Measurements from ENCODE around the gene RRP9.

Gene RRP9

GRCh38 chr3:51955175-51955892 is 13.6 kb upstream of the RRP9 start, which contains the start of gene GPR62:
TSS of gene GPR62 (plus strand) at chr3:51955381. CDS start at chr3:51955653, 272 bp downstream.
- no peak for DNase-seq

DNA sequence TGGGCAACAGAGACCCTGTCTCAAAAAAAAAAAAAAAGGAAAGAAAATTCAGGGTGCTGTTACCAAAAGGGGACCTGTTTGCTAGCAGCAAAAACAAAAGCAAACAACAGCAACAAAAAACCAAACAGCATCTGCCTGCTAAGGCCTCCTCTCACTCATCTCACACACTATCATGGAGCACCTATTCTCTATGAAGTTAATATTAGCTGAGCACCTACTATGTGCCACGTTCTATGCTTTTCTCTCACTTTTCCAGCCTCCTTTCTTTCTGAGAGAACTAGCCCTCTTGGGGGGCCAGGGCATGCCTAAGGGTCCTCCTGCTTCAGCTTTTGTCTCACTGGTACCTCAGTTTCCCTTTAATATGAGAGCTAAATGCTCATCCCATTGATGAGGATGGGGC is 13.0 kb upstream of the RRP9 start:
- no peak for DNase-seq

DNA sequence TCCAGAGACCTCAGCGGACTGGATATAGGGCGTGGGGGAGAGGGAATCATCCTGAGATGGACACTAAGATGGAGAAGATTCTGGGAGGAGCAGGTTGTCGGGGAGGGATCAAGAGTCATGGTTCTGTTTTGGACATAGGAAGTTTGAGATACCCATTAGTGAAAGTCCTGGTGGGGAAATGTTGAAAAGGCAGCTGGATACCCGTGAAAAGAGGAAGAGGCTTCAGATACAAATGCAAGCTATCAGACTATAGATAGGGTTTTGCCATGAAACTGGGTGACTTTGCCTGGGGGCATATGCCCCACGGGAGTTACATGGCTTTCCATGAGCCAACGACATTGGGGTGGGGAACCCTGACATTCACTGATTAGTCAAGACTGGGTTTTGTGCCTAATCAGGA is 12.4 kb upstream of the RRP9 start:
- DNase-seq: no peak

GRCh38 chr3:51953445-51953844 is 11.7 kb upstream of the RRP9 start:
- DNase-seq: no peak

DNA sequence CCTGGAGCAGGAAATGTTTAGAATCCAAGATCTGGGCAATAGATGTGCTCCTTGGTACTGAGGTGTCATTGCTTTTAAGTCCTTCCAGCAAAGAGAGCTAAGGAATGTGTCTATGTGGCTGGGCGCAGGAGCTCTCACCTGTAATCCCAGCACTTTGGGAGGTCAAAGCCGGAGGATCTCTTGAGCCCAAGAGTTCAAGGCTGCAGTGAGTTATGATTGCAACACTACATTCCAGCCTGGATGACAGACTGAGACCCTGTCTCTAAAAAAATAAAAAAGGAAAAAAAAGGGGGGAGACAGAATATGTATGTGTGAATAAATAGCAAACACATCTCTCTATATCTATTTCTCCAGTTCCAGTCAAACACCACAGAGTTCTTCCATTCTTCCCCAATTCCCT is 9.2 kb upstream of the RRP9 start:
- no peak for DNase-seq

DNA sequence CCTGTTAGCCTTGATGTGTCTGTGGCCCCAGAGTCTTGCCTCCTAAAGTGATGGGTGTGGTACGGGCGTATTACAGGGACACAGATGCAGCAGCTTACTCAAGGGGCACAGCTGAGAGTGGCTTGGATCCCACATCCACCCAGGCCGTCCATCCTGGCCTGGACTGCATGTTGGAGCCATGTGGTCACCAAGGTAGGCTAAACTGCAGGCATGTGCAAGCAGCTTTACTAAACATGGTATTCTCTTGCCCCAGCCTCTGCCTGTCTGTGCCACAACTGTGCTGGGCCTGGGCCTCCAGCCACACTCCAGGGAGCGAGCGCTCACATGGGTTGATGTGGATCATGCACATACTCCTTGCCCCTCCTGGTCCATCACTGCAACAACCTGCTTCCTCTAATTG is 7.4 kb upstream of the RRP9 start:
- DNase-seq: no peak

- DNase-seq: no peak
These were observed 6.4 kb upstream of the RRP9 start for GRCh38 chr3:51948016-51948580.

GRCh38 chr3:51947215-51947900 is 5.7 kb upstream of the RRP9 start:
- no peak for DNase-seq

DNA sequence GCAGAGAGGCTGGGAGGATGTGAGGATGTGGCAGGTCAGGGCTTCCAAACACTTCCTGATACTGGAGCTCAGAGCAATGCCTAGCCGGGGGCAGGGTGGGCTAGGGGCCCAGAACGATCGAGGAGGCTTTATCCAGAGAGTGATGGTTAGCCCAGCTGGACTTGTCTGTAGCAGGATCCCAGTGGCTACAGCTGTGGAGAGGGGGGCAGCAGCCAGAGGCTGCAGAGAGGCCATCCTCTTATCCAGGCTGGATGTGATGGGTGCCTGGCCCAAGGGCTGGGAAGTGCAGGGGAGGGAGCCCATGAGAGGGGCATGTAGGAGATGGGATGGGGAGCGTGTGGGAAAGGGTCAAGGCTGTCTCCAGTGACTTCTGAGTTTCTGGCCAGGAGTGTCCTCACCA is 5.1 kb upstream of the RRP9 start:
- no peak for DNase-seq

DNA sequence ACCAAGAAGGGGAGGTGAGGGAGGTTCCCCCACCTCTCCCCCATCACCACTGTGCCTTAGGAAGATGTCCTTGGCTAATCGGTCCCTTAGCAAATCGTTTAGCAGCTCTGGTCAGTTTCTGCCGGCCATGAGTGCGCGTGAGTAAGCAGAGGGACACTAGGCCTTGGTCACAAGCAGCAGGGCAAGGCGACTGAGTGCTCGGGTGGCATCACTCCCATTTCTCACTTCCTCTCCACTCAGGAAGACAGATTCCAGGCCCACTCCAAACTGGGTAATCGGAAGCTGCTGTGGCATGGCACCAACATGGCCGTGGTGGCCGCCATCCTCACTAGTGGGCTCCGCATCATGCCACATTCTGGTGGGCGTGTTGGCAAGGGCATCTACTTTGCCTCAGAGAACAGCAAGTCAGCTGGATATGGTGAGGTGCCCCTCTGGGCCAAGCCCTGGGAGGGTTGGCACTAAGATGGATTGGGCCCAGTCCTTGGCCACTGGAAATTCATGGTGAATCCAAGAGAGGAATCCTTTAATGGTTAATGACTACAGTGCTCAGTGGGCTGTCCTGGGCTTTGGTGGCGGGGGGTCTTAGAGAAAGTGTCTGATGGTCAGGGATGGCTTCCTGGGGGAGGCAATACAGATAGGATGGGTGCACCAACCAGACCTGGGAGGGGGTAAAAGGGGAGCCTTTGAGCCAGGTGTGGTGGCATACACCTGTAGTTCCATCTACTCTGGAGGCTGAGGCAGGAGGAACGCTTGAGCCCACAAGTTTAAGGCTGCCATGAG is 4.4 kb upstream of the RRP9 start:
- DNase-seq: no peak

GRCh38 chr3:51945031-51945840 is 3.5 kb upstream of the RRP9 start:
- DNase-seq: no peak

GRCh38 chr3:51944451-51945021 is 2.8 kb upstream of the RRP9 start:
- DNase-seq: no peak

GRCh38 chr3:51943451-51944391 is 2.0 kb upstream of the RRP9 start:
- DNase-seq: no peak

DNA sequence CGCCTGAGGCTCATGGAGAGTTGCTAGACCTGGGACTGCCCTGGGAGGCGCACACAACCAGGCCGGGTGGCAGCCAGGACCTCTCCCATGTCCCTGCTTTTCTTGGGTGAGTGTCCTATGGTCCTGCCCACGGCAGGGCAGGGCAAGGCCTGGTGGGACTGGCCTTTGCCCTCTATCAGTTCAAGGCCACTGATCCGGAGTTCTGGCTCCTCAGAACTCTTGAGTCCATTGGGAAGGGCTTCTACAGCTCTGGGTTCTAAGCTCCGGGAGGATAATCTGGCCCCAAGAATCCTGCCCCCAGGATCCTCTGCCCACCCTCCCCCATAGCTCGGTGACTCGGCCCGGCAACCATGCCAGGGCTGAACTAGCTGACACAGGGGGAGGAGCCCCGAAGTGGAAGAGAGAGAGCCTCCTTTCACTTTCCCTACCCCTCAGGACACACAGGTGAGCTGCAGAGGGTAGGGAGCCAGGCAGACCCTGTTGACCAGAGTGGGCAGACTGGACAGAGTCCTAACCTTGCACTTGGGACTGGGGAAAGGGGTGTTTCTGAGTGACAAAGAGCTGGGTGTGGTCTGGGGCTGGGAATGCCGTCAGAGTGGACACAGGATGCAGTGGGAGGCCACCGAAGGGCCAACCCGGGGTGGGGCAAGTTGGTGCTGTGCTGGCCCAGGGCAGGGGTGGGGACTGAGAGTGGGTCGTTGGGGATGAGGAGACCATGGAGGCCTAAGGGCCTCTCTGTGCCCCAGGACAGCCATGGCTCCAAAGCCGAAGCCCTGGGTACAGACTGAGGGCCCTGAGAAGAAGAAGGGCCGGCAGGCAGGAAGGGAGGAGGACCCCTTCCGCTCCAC is 1.1 kb upstream of the RRP9 start:
- DNase-seq: no peak

GRCh38 chr3:51941463-51941797 is 274 bp downstream of the RRP9 start:
- no peak for DNase-seq

- no peak for DNase-seq
These were observed 849 bp downstream of the RRP9 start for GRCh38 chr3:51940648-51941462.

GRCh38 chr3:51938780-51939425 is 2.8 kb downstream of the RRP9 start:
- no peak for DNase-seq

DNA sequence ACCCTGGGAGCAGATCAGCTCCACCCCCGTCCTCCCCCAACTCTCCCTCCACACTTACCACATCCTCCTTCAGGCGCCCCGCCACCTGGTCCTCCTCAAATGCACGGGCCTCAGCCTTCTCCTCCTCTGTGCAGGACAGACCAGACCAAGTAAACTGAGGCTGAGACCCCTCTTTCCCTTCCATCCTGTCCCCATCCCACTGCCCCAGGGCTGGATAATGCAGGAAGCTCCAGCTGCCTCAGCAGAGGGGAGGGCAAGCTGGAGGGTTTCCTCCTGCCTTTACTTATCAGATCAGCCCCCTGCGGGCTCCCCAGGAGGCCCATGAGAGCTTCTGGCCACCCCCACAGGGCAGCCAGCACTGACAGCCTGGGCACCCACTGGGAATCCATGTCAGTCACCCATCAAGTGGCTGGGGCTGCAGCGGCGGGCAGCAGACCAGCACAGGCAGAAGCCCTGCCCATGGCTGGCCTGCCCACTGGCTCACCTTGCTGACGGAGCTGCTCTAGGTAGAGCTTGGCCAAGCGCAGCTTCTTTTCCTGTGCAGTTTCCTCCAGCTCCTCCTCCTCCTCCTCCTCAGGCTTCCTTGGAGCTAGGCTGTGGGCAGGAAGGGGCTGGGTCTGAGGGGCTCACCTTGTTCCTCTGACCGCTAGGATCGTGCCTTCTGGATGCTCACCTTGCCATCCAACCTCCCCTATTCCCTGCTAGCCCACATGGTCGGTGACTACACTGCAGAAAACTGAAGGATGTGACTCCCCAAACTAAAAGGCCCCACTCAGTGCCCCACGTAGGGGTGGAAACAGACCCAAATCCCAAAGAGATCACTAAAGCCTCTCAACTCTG is 3.9 kb downstream of the RRP9 start:
- no peak for DNase-seq
